Loucy (cell line): Measurements from ENCODE around the gene CWH43.

Experiments
- EZH2phosphoT487 ChIP-seq: fragments of 200-600 bp; IDR thresholded peaks from 2 replicates; pipeline ENCODE4 v1.6.1; 2018; ENCODE audit warnings: antibody characterized with exemption, mild to moderate bottlenecking, moderate library complexity, borderline replicate concordance
- TF ChIP-seq, protein P1 (sequence below): fragments of 200-600 bp; sonication (generic); conservative IDR thresholded peaks from 2 replicates; pipeline ENCODE4 v1.5.1; 2014; ENCODE audit warnings: mild to moderate bottlenecking, antibody characterized with exemption, low read length

DNA sequence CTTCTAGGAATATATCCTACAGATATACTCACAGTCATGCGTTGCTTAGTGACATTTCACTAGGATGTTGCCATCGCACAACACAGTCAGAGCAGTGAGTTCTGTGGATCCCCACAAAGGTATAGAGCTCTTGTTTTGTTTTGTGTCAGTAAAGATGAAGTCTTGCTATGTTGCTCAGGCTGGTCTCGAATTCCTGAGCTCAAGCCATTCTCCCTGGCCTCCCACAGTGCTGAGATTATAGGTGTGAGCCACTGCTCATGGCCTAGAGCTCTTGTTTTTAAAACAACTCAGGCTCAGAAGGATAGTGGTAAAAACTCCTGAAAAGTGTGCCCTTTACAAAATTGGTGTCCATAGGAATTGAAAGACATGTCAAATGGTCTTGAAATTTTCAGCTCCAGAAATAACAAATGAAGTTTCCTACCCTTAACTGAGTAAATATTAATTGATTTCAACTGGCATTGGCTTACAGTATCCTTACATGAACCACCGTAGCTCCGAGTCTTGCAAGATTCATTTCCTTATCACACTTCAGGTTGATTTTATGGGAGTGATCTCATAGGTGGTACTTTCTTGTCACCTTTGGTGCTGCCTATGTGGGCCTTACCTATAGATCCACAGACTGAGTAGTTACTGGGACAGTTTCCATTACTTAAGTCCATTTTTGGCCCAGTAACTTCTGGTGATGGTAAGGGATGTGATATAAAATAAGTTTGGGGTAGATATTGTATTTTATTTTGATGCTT, 3.6 kb downstream of the CWH43 start:
- TF ChIP-seq, protein P1, sequence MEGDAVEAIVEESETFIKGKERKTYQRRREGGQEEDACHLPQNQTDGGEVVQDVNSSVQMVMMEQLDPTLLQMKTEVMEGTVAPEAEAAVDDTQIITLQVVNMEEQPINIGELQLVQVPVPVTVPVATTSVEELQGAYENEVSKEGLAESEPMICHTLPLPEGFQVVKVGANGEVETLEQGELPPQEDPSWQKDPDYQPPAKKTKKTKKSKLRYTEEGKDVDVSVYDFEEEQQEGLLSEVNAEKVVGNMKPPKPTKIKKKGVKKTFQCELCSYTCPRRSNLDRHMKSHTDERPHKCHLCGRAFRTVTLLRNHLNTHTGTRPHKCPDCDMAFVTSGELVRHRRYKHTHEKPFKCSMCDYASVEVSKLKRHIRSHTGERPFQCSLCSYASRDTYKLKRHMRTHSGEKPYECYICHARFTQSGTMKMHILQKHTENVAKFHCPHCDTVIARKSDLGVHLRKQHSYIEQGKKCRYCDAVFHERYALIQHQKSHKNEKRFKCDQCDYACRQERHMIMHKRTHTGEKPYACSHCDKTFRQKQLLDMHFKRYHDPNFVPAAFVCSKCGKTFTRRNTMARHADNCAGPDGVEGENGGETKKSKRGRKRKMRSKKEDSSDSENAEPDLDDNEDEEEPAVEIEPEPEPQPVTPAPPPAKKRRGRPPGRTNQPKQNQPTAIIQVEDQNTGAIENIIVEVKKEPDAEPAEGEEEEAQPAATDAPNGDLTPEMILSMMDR: no peak
- TF ChIP-seq EZH2phosphoT487: no peak
